H9 (cell line): Measurements from ENCODE around the gene TRAF5. TPM values are rescaled to one million over a fixed set of nuclear protein-coding genes. Genes with fewer than 3 reads are reported as not detected.

Source experiments
- DNase-seq: peaks from one replicate; pipeline ENCODE4 v3.0.0-alpha.2; 2017
- H2AFZ ChIP-seq: one replicate; pipeline ENCODE4 v1.6.1; 2013; ENCODE audit warnings: mild to moderate bottlenecking, low read length, control low read depth, moderate library complexity
- H2AK5ac ChIP-seq: 2 replicates; pipeline ENCODE4 v1.6.1; 2013; ENCODE audit warnings: low read length, control low read depth, mixed read lengths; ENCODE audit not compliant: insufficient read length
- H2BK120ac ChIP-seq: one replicate; pipeline ENCODE4 v1.6.1; 2013; ENCODE audit warnings: low read depth, mild to moderate bottlenecking, low read length, control low read depth, inconsistent platforms; ENCODE audit not compliant: poor library complexity, severe bottlenecking
- H2BK12ac ChIP-seq: 2 replicates; pipeline ENCODE4 v1.6.1; 2013; ENCODE audit warnings: low read length, control low read depth, mixed read lengths, low read depth; ENCODE audit not compliant: insufficient read length
- H2BK15ac ChIP-seq: 2 replicates; pipeline ENCODE4 v1.6.1; 2013; ENCODE audit warnings: low read depth, low read length, control low read depth
- H2BK20ac ChIP-seq: one replicate; pipeline ENCODE4 v1.6.1; 2013; ENCODE audit warnings: low read depth, mild to moderate bottlenecking, low read length, control low read depth, inconsistent platforms; ENCODE audit not compliant: poor library complexity, severe bottlenecking
- H2BK5ac ChIP-seq: 2 replicates; pipeline ENCODE4 v1.6.1; 2013; ENCODE audit warnings: low read length, control low read depth, mixed read lengths; ENCODE audit not compliant: insufficient read length
- H3K14ac ChIP-seq: 2 replicates; pipeline ENCODE4 v1.6.1; 2013; ENCODE audit warnings: low read length, control low read depth; ENCODE audit not compliant: insufficient read depth
- H3K18ac ChIP-seq: 2 replicates; pipeline ENCODE4 v1.6.1; 2013; ENCODE audit warnings: low read depth, mild to moderate bottlenecking, mixed read lengths, low read length, control low read depth; ENCODE audit not compliant: insufficient read length
- H3K23ac ChIP-seq: 2 replicates; pipeline ENCODE4 v1.6.1; 2013; ENCODE audit warnings: low read length, control low read depth, mixed read lengths, low read depth; ENCODE audit not compliant: insufficient read length
- H3K23me2 ChIP-seq: 2 replicates; pipeline ENCODE4 v1.6.1; 2013; ENCODE audit warnings: low read depth, mild to moderate bottlenecking, mixed read lengths, low read length, control low read depth; ENCODE audit not compliant: insufficient read length, poor library complexity, severe bottlenecking
- H3K27ac ChIP-seq: 2 replicates; pipeline ENCODE4 v1.5.1; 2013; ENCODE audit warnings: low read length, control low read depth, mixed read lengths, low read depth; ENCODE audit not compliant: insufficient read length
- H3K27me3 ChIP-seq: 2 replicates; pipeline ENCODE4 v1.6.1; 2013; ENCODE audit warnings: low read length, control low read depth, inconsistent platforms; ENCODE audit not compliant: insufficient read depth
- H3K4ac ChIP-seq: 2 replicates; pipeline ENCODE4 v1.6.1; 2013; ENCODE audit warnings: low read depth, mild to moderate bottlenecking, control low read depth, inconsistent platforms, low read length, moderate library complexity
- H3K4me1 ChIP-seq: 2 replicates; pipeline ENCODE4 v1.6.1; 2013; ENCODE audit warnings: low read length, control low read depth, inconsistent platforms; ENCODE audit not compliant: insufficient read depth
- H3K4me2 ChIP-seq: 2 replicates; pipeline ENCODE4 v1.6.1; 2013; ENCODE audit warnings: low read length, control low read depth, mixed read lengths; ENCODE audit not compliant: insufficient read length, insufficient read depth
- H3K56ac ChIP-seq: 2 replicates; pipeline ENCODE4 v1.6.1; 2013; ENCODE audit warnings: low read depth, mild to moderate bottlenecking, mixed read lengths, low read length, control low read depth; ENCODE audit not compliant: insufficient read length
- H3K79me1 ChIP-seq: 2 replicates; pipeline ENCODE4 v1.6.1; 2013; ENCODE audit warnings: low read depth, mild to moderate bottlenecking, moderate library complexity, low read length, control low read depth, inconsistent platforms; ENCODE audit not compliant: insufficient read depth, poor library complexity, severe bottlenecking
- H3K79me2 ChIP-seq: 2 replicates; pipeline ENCODE4 v1.6.1; 2013; ENCODE audit warnings: low read length, control low read depth, inconsistent platforms; ENCODE audit not compliant: insufficient read depth
- H3K9ac ChIP-seq: 2 replicates; pipeline ENCODE4 v1.6.1; 2013; ENCODE audit warnings: low read length, control low read depth, mixed read lengths; ENCODE audit not compliant: insufficient read length; ENCODE audit errors: extremely low read depth
- H3K9me3 ChIP-seq: one replicate; pipeline ENCODE4 v1.6.1; 2013; ENCODE audit warnings: low read depth, low read length, inconsistent platforms; ENCODE audit not compliant: control insufficient read depth
- H3T11ph ChIP-seq: one replicate; pipeline ENCODE4 v1.6.1; 2013; ENCODE audit warnings: mild to moderate bottlenecking, low read length, control low read depth, inconsistent platforms
- H4K20me1 ChIP-seq: one replicate; pipeline ENCODE4 v1.6.1; 2013; ENCODE audit not compliant: control insufficient read depth, insufficient read length, insufficient read depth
- H4K5ac ChIP-seq: 2 replicates; pipeline ENCODE4 v1.6.1; 2013; ENCODE audit warnings: low read depth, mild to moderate bottlenecking, mixed read lengths, low read length, control low read depth; ENCODE audit not compliant: insufficient read length
- H4K8ac ChIP-seq: replicated peaks from 2 replicates; pipeline ENCODE4 v1.6.1; 2013; ENCODE audit warnings: low read length, control low read depth, mixed read lengths, low read depth; ENCODE audit not compliant: insufficient read length
- H4K91ac ChIP-seq: 2 replicates; pipeline ENCODE4 v1.6.1; 2013; ENCODE audit warnings: low read depth, mild to moderate bottlenecking, moderate library complexity, mixed read lengths, low read length, control low read depth; ENCODE audit not compliant: insufficient read length
- H3K27ac Mint-ChIP-seq, 3 experiments: 2 replicates in 2 of 3; 3 replicates in 1 of 3; pipeline ENCODE4 v1.8.0; 2020 to 2021; ENCODE audit warnings: mixed read lengths in 3 of 3, mild to moderate bottlenecking in 1 of 3, moderate library complexity in 1 of 3
- H3K27me3 Mint-ChIP-seq: 2 replicates; pipeline ENCODE4 v1.8.0; 2021; ENCODE audit warnings: low read depth, mild to moderate bottlenecking, moderate library complexity, mixed read lengths
- H3K36me3 Mint-ChIP-seq, 3 experiments: 2 replicates in 2 of 3; 3 replicates in 1 of 3; pipeline ENCODE4 v1.8.0; 2020 to 2021; ENCODE audit warnings: low read depth in 3 of 3, mixed read lengths in 3 of 3; ENCODE audit not compliant: insufficient read depth in 1 of 3
- H3K4me1 Mint-ChIP-seq, 2 experiments: 2 replicates each; pipeline ENCODE4 v1.8.0; 2020; ENCODE audit warnings: mixed read lengths in 2 of 2
- H3K4me3 Mint-ChIP-seq, 2 experiments: 2 replicates in 1 of 2; 3 replicates in 1 of 2; pipeline ENCODE4 v1.8.0; 2020 to 2021; ENCODE audit warnings: mild to moderate bottlenecking in 2 of 2, mixed read lengths in 2 of 2, moderate library complexity in 1 of 2
- H3K9me3 Mint-ChIP-seq, 2 experiments: 2 replicates in 1 of 2; 3 replicates in 1 of 2; pipeline ENCODE4 v1.8.0; 2020; ENCODE audit warnings: mild to moderate bottlenecking in 2 of 2, mixed read lengths in 2 of 2, moderate library complexity in 1 of 2
- WGBS: extraction: QIAGEN DNeasy Blood & Tissue Kit; methylation state at CpG from one replicate; pipeline ENCODE4 v1.1.7; 2013; ENCODE audit warnings: missing lambda C conversion rate, low lambda C conversion rate, mixed read lengths; ENCODE audit not compliant: insufficient read length; ENCODE audit errors: extremely low coverage; 5-methylcytosine and 5-hydroxymethylcytosine counted together
- total RNA-seq: library from RNA; stranded (reverse); gene quantifications from 2 replicates; pipeline ENCODE4 v1.2.1, GENCODE V29; 2021
- TF ChIP-seq, protein P1 (sequence below): fragments of 200-600 bp; sonication (generic); conservative IDR thresholded peaks from 3 replicates; pipeline ENCODE4 v1.8.0; 2021; ENCODE audit warnings: antibody characterized with exemption, mild to moderate bottlenecking

TRAF5 gene
- total RNA-seq, 1 experiment from 2014 or later = 19.1 TPM

GRCh38 chr1:211359876-211360275 is 33.2 kb downstream of the TRAF5 start:
- no peak overlapping the region for H3T11ph ChIP-seq
- no peak overlapping the region for H2BK120ac ChIP-seq
- H3K79me2 ChIP-seq = no peaks in the 10 kb centered on the region
- no peak overlapping the region for H2AFZ ChIP-seq
- H4K8ac ChIP-seq = no peak overlapping the region
- H3K4ac ChIP-seq = no peak overlapping the region
- no peak overlapping the region for H2BK20ac ChIP-seq
- H3K4me1 Mint-ChIP-seq = no peaks in the 10 kb centered on the region
- TF ChIP-seq, protein P1, sequence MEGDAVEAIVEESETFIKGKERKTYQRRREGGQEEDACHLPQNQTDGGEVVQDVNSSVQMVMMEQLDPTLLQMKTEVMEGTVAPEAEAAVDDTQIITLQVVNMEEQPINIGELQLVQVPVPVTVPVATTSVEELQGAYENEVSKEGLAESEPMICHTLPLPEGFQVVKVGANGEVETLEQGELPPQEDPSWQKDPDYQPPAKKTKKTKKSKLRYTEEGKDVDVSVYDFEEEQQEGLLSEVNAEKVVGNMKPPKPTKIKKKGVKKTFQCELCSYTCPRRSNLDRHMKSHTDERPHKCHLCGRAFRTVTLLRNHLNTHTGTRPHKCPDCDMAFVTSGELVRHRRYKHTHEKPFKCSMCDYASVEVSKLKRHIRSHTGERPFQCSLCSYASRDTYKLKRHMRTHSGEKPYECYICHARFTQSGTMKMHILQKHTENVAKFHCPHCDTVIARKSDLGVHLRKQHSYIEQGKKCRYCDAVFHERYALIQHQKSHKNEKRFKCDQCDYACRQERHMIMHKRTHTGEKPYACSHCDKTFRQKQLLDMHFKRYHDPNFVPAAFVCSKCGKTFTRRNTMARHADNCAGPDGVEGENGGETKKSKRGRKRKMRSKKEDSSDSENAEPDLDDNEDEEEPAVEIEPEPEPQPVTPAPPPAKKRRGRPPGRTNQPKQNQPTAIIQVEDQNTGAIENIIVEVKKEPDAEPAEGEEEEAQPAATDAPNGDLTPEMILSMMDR = no peak
- H4K91ac ChIP-seq = no peak overlapping the region
- no CpG with 5 or more reads among the region's 3 CpGs for whole genome bisulfite sequencing
- no peak overlapping the region for H2AK5ac ChIP-seq
- H3K18ac ChIP-seq = no peak overlapping the region
- no peak overlapping the region for H3K4me2 ChIP-seq
- H4K20me1 ChIP-seq = no peaks in the 10 kb centered on the region
- H2BK5ac ChIP-seq = no peak overlapping the region
- H3K9ac ChIP-seq = no peak overlapping the region
- H3K4me1 ChIP-seq = no peaks in the 10 kb centered on the region
- no peak overlapping the region for H3K27ac ChIP-seq
- H3K79me1 ChIP-seq = no peaks in the 10 kb centered on the region
- H4K5ac ChIP-seq = no peak overlapping the region
- no peak overlapping the region; a peak in 1 of 7 replicates for H3K27ac Mint-ChIP-seq
- no peaks in the 10 kb centered on the region for H3K23me2 ChIP-seq
- H3K27me3 Mint-ChIP-seq = no peaks in the 10 kb centered on the region
- H3K14ac ChIP-seq = no peak overlapping the region; the same call in 1 of the 2 replicates
- H3K4me3 Mint-ChIP-seq = no peak overlapping the region
- H2BK15ac ChIP-seq = no peak overlapping the region
- H3K36me3 Mint-ChIP-seq = peaks cover 2 to 27% (median 17%) of the 10 kb centered on the region in 3 experiments; a peak in 6 of 7 replicates
- no peak overlapping the region for H3K23ac ChIP-seq
- DNase-seq = no peak
- H3K27me3 ChIP-seq = no peaks in the 10 kb centered on the region
- H2BK12ac ChIP-seq = no peak overlapping the region
- no peaks in the 10 kb centered on the region for H3K9me3 ChIP-seq
- no peak overlapping the region for H3K56ac ChIP-seq
- no peaks in the 10 kb centered on the region for H3K9me3 Mint-ChIP-seq
